HL-60 (cell line): ENCODE measurements around the gene NOS3.

Source experiments
- DNase-seq, 2 experiments: peaks; one replicate each; pipeline ENCODE4 v3.0.0-alpha.2; 2010 to 2020; ENCODE audit warnings: low read depth in 1 of 2, low spot score in 1 of 2
- H3K27ac ChIP-seq: fragments of 250-450 bp; sonication (Bioruptor Pico); replicated peaks from 2 replicates; pipeline ENCODE4 v1.5.1; 2020; ENCODE audit warnings: mild to moderate bottlenecking, moderate library complexity
- H3K27me3 ChIP-seq: fragments of 250-450 bp; sonication (Bioruptor Pico); 2 replicates; pipeline ENCODE4 v1.5.1; 2021; ENCODE audit warnings: mild to moderate bottlenecking, moderate library complexity; ENCODE audit not compliant: insufficient read depth, poor library complexity, severe bottlenecking
- H3K4me3 ChIP-seq: replicated peaks from 2 replicates; pipeline ENCODE4 v1.5.1; 2011; ENCODE audit warnings: mild to moderate bottlenecking, control low read depth, low read length; ENCODE audit not compliant: insufficient read depth
- GABPA ChIP-seq: IDR thresholded peaks from 2 replicates; pipeline ENCODE4 v1.6.1; 2012; ENCODE audit warnings: low read depth
- POLR2AphosphoS5 ChIP-seq: IDR thresholded peaks from 2 replicates; pipeline ENCODE4 v1.6.1; 2012; ENCODE audit warnings: low read depth
- SPI1 ChIP-seq: IDR thresholded peaks from 2 replicates; pipeline ENCODE4 v1.6.1; 2012; ENCODE audit warnings: low read depth, mild to moderate bottlenecking, borderline replicate concordance
- TF ChIP-seq, protein P1 (sequence below): IDR thresholded peaks from 2 replicates; pipeline ENCODE4 v1.6.1; 2012; ENCODE audit warnings: low read depth; ENCODE audit not compliant: insufficient replicate concordance
- TF ChIP-seq, protein P2 (sequence below): IDR thresholded peaks from one replicate; pipeline ENCODE4 v1.5.1; 2011; ENCODE audit warnings: low read length, control low read depth, inconsistent platforms; ENCODE audit not compliant: insufficient read depth

Gene NOS3

DNA sequence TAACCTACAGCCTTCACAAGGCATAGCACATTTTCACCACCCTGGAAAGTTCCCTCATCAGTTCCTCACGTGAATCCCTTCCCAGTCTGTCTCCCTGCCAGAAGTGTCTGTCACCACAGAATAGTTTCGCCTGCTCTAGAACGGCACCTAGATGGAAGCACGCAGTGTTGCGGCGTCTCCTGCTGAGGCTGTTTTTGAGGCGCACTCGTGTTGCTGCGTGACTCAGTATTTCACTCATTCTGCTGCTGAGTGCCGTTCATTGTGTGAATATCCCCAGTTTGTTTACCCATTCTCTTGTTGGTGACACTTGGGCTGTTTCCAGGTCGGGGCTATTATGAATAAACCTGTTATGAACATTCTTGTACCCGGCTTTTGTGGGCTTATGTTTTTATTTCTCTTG, 12.8 kb downstream of the NOS3 start:
- H3K27me3 ChIP-seq = no peaks in the 10 kb centered on the region
- TF ChIP-seq, protein P1, sequence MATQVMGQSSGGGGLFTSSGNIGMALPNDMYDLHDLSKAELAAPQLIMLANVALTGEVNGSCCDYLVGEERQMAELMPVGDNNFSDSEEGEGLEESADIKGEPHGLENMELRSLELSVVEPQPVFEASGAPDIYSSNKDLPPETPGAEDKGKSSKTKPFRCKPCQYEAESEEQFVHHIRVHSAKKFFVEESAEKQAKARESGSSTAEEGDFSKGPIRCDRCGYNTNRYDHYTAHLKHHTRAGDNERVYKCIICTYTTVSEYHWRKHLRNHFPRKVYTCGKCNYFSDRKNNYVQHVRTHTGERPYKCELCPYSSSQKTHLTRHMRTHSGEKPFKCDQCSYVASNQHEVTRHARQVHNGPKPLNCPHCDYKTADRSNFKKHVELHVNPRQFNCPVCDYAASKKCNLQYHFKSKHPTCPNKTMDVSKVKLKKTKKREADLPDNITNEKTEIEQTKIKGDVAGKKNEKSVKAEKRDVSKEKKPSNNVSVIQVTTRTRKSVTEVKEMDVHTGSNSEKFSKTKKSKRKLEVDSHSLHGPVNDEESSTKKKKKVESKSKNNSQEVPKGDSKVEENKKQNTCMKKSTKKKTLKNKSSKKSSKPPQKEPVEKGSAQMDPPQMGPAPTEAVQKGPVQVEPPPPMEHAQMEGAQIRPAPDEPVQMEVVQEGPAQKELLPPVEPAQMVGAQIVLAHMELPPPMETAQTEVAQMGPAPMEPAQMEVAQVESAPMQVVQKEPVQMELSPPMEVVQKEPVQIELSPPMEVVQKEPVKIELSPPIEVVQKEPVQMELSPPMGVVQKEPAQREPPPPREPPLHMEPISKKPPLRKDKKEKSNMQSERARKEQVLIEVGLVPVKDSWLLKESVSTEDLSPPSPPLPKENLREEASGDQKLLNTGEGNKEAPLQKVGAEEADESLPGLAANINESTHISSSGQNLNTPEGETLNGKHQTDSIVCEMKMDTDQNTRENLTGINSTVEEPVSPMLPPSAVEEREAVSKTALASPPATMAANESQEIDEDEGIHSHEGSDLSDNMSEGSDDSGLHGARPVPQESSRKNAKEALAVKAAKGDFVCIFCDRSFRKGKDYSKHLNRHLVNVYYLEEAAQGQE = no peak

DNA sequence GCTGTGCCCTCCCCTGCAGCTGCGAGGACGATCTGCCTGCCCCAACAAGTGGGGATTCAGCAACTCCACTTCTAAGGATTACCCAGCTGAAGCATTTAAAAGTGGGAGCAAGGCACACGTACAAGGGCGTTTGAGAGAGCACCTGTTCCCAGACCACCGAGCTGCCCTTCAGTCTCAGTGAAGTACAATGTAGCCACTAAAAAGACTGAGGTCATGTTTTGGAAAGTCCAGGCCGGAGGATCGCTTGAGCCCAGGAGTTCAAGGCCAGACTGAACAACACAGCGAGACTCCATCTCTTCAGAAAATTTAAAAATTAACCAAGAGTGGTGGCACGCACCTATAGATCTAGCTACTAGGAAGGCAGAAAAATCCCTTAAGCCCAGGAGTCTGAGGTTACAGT, 14.7 kb downstream of the NOS3 start:
- TF ChIP-seq GABPA (no peak), SPI1 (no peak), POLR2AphosphoS5 (no peak)
- TF ChIP-seq, protein P2, sequence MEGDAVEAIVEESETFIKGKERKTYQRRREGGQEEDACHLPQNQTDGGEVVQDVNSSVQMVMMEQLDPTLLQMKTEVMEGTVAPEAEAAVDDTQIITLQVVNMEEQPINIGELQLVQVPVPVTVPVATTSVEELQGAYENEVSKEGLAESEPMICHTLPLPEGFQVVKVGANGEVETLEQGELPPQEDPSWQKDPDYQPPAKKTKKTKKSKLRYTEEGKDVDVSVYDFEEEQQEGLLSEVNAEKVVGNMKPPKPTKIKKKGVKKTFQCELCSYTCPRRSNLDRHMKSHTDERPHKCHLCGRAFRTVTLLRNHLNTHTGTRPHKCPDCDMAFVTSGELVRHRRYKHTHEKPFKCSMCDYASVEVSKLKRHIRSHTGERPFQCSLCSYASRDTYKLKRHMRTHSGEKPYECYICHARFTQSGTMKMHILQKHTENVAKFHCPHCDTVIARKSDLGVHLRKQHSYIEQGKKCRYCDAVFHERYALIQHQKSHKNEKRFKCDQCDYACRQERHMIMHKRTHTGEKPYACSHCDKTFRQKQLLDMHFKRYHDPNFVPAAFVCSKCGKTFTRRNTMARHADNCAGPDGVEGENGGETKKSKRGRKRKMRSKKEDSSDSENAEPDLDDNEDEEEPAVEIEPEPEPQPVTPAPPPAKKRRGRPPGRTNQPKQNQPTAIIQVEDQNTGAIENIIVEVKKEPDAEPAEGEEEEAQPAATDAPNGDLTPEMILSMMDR = no peak
- TF ChIP-seq, protein P1 = no peak
- no peak for DNase-seq
- Histone ChIP-seq H3K27me3 (no peaks in the 10 kb centered on the region), H3K27ac (no peak overlapping the region), H3K4me3 (no peak overlapping the region)

More for the DNA sequence above, 12.8 kb downstream of the NOS3 start:
- Histone ChIP-seq H3K27ac (no peak overlapping the region), H3K4me3 (no peak overlapping the region)
- DNase-seq = no peak

DNA sequence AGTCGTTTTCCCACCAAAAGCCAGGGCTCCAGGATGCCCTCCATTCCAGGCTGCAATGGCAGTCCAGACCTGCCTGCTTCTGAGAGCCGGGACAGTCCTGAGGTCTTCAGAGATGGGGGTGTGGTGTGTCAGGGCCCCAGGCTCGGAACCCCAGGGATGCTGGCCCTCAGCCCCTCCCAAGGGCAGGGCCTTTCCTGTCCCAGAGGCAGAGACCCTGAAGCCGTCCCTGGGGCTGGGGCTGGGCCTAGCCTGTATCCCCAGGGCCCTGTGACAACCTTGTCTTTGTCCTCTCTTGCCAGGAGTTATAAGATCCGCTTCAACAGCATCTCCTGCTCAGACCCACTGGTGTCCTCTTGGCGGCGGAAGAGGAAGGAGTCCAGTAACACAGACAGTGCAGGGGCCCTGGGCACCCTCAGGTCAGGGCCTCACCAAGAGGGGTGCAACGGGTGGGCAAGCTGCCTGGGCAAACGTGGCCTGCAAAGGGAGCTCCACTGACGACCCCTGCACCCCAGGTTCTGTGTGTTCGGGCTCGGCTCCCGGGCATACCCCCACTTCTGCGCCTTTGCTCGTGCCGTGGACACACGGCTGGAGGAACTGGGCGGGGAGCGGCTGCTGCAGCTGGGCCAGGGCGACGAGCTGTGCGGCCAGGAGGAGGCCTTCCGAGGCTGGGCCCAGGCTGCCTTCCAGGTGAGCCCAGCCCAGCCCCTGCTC, 15.9 kb downstream of the NOS3 start:
- no peaks in the 10 kb centered on the region for H3K27me3 ChIP-seq
- DNase-seq = no peak
- no peak overlapping the region for H3K27ac ChIP-seq
- H3K4me3 ChIP-seq = no peak overlapping the region
- no peak for TF ChIP-seq POLR2AphosphoS5
- no peak for TF ChIP-seq SPI1
- TF ChIP-seq GABPA = no peak
- TF ChIP-seq, protein P1 = no peak

DNA sequence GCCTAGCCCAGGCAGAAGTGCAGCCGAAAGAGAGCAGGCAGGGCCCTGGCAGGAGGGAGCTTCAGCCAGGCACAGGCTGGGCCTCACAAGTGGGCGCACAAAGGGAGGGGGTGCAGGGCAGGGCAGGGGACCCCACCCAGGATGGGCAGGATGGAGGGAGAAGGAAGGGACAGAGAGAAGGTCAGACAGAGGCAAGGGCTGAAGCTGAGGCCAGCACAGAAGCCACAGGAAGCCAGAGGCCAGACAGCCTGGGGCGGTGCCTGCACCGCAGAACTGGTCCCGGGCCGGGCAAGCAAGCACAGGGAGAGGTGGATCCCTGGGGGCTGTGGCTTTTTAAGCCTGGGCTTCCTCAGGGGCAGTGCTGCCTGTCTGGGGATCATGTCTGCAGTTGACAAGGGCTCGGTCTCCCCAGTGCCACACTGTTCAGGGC, 16.7 kb downstream of the NOS3 start:
- Histone ChIP-seq H3K27ac (no peak overlapping the region), H3K27me3 (peaks cover 2% of the 10 kb centered on the region), H3K4me3 (no peak overlapping the region)
- no peak for DNase-seq
- TF ChIP-seq POLR2AphosphoS5 (no peak), GABPA (no peak), SPI1 (no peak)
- TF ChIP-seq, protein P2 = no peak
- TF ChIP-seq, protein P1 = no peak
